ENCODE data around the gene CCNQ. TPM values are rescaled to one million over a fixed set of nuclear protein-coding genes. Genes with fewer than 3 reads are reported as not detected.

CCNQ gene
- total RNA-seq, 1 donor from 2014 or later, result 24.4 TPM

DNA sequence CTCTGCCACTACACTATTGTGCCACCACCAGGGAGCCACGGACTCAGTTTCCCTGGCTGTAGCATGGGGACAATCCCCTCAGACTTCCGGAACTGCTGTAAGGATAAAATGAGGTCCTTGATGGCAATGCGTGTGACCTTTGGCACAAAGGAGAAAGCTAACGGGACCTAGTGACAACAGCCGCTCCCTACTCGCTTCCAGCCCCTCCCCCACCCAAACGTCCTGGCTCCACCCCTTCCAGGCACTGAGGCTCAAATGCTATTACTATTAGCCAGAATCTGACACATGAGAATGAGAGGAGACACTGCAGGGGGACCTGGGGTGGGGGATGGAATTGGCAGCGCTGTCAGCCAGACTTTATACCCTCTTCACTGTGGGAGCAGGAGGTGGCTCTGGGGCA is 42.7 kb upstream of the CCNQ start:
- no peak for DNase-seq (ENCODE audit: low read depth, low spot score)
- no peaks in the 10 kb centered on the region for H3K36me3 Mint-ChIP-seq (ENCODE audit: low read depth)
- TF ChIP-seq, protein P1, sequence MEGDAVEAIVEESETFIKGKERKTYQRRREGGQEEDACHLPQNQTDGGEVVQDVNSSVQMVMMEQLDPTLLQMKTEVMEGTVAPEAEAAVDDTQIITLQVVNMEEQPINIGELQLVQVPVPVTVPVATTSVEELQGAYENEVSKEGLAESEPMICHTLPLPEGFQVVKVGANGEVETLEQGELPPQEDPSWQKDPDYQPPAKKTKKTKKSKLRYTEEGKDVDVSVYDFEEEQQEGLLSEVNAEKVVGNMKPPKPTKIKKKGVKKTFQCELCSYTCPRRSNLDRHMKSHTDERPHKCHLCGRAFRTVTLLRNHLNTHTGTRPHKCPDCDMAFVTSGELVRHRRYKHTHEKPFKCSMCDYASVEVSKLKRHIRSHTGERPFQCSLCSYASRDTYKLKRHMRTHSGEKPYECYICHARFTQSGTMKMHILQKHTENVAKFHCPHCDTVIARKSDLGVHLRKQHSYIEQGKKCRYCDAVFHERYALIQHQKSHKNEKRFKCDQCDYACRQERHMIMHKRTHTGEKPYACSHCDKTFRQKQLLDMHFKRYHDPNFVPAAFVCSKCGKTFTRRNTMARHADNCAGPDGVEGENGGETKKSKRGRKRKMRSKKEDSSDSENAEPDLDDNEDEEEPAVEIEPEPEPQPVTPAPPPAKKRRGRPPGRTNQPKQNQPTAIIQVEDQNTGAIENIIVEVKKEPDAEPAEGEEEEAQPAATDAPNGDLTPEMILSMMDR (conservative IDR thresholded peaks at IDR 0.05), result no peak
- peak overlapping the region; percentile 48 for H3K4me3 Mint-ChIP-seq
- peaks cover 48% of the 10 kb centered on the region for H3K27me3 Mint-ChIP-seq (ENCODE audit: low read depth)
- H3K9me3 Mint-ChIP-seq, result no peaks in the 10 kb centered on the region
- no peak overlapping the region for H3K27ac Mint-ChIP-seq (ENCODE audit: unreplicated experiment)
- H3K4me1 Mint-ChIP-seq, result peaks cover 5% of the 10 kb centered on the region

DNA sequence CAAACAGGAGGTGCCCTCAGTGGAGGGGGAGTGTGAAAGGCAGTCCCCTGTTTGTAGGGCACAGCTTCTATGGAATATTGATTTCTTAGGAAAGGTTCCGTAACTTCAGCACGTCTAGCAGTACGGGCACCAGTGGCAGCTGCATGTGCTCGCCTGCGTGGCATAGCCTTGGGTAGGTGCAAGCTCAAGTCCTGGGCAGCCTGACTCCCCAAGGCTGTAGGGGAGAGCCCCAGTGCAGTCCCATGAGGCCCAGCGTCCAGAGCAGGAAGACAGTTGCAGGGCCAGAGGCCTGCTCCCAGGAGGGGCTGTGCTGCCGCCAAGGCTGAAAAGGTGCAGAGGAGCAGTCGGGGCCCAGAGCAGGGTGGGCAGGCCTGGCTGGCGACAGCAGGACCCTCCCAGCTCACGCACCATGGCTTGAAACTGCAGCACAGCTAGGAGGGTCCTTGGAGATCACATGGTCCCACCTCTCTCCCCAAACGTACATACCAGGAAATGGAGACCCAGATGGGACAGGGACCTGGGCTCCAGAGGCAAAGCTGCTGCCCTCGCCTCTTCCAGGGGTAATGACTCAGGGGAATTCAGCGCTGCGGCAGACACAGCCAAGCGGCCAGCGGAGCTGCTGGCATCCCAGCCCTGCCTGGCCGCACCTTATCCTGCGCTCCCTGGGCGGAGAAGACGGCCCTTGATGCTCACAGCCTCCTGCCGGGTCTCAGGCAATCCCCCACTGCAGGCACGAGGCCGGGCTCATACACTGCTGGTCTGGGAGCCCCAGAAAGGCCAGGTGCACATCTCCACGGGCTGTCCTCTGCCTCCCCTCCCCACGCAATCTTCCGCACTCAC is 42.0 kb upstream of the CCNQ start:
- no peaks in the 10 kb centered on the region for H3K36me3 Mint-ChIP-seq (ENCODE audit: low read depth)
- H3K27me3 Mint-ChIP-seq (ENCODE audit: low read depth), result peaks cover 43% of the 10 kb centered on the region
- peaks cover 5% of the 10 kb centered on the region for H3K4me1 Mint-ChIP-seq
- DNase-seq (ENCODE audit: low read depth, low spot score), result no peak
- H3K4me3 Mint-ChIP-seq, result peak overlapping the region; percentile 34
- H3K27ac Mint-ChIP-seq (ENCODE audit: unreplicated experiment), result no peak overlapping the region
- H3K9me3 Mint-ChIP-seq, result no peaks in the 10 kb centered on the region
- TF ChIP-seq, protein P1 (conservative IDR thresholded peaks at IDR 0.05), result no peak

DNA sequence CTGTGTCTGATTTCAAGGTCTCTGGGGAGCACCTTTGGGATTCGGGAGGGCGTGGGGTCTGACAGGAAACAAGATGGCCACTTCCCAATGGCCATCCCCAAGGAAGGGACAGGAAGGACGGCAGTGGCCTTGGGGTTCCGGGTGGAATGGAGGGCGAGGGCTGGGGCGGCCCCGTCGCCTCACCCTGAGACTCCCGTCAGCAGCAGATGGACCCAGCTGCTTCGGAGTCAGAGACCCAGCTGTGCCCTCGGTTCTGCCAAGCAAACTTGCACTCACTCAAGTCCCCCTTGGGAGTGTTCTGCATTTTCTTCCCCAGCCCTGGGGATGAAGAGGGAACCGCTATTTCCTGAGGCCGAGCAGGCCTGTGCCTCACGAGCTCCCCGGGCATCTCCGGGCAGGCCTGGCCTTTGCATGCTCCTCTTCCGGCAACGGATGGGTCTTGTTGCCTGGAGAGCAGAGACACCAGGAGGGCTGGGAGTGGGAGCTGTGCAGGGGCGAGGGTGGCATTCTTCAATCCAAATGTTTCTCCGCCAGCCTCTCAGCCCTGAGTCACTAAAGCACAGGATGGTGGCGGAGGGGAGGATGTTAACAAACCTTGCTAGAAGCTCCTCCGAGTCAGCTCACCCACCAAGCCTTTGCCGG is 41.2 kb upstream of the CCNQ start:
- H3K27me3 Mint-ChIP-seq (ENCODE audit: low read depth), result peaks cover 35% of the 10 kb centered on the region
- H3K4me1 Mint-ChIP-seq, result peaks cover 5% of the 10 kb centered on the region

DNA sequence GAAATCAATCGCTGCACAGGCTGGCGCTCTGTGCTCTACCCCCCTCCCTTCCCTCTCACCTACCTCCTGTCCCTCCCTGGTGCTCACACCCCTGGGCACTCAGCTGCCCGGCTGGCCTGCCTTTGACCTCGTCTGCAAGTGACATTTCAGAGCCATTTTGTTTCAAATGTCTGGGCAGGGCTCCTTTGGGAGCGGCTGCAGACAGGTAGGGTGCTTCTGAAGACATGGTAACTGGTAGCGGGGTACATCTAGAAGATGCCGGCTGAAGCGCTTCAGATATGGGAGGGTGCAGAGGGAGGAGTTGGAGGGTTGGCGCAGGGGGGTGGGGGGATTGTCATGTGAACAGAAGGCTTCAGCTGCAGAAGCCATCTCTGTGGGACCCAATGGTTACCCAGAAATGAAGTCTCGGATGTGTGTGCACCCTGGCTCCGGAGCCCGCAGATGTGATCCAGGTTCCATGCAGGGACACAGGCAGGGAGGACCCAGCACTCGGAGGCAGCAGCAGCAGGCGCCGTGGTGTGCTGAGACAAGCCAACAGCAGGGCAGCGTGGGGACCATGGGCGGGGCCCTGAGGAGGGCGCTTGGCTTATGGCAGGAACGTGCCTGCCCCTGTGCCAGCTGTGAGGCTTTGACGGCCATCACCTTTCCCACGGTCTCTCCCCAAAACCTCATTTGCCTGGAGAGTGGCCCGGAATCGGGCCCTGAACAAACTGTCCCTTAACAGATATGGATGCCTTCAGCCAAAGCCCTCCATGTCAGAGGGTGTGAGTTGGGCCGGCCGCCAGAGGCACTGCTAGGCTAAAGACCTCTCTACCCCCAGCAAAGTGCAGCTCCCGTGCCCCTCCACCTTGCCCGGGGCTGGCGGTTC is 40.5 kb upstream of the CCNQ start:
- Mint-ChIP-seq H3K27me3 (ENCODE audit: low read depth) (peaks cover 27% of the 10 kb centered on the region), H3K4me3 (no peak overlapping the region), H3K27ac (ENCODE audit: unreplicated experiment) (no peak overlapping the region), H3K4me1 (peaks cover 5% of the 10 kb centered on the region), H3K36me3 (ENCODE audit: low read depth) (no peaks in the 10 kb centered on the region), H3K9me3 (no peaks in the 10 kb centered on the region)
- no peak for DNase-seq (ENCODE audit: low read depth, low spot score)
- TF ChIP-seq, protein P1 (conservative IDR thresholded peaks at IDR 0.05), result no peak

More for the DNA sequence above, 41.2 kb upstream of the CCNQ start:
- H3K36me3 Mint-ChIP-seq (ENCODE audit: low read depth), result no peaks in the 10 kb centered on the region
- TF ChIP-seq, protein P1 (conservative IDR thresholded peaks at IDR 0.05), result no peak
- H3K27ac Mint-ChIP-seq (ENCODE audit: unreplicated experiment), result no peak overlapping the region
- H3K9me3 Mint-ChIP-seq, result no peaks in the 10 kb centered on the region
- no peak overlapping the region for H3K4me3 Mint-ChIP-seq
- DNase-seq (ENCODE audit: low read depth, low spot score), result no peak

DNA sequence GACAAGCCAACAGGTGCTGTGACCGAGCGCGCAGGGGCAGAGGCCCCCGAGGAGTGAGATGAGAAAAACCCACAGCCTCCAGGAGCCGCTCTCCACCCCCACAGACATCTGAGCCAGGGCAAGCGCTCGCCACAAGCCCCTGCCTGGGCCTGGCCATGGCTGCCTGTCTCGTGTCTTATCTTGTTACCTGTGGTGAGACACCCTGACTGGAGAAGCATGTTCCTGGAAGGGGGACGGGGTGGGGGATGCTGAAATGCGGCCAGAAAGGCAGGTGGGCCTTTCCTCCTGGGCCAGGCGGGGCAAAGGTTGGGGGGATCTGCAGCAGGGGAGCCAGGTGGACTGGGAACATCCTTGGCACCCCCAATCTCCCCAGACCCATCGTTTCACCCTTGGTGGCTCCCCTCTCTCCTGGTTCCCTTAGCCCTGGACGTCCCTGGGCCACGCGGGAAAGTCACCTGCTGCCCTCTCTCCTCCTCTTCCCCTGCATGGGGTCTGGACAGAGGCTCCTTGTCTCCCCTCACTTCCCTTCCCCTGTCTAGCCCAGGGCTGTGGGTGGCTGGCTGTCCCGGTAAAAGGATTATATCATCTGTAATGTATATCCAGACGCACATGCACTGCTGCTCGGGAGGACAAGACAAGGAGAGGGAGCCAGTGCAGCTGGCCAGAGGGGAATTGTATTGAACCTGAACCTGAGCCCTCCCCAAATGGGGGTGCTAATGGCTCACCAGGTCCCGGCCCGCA is 39.7 kb upstream of the CCNQ start:
- H3K4me3 Mint-ChIP-seq, result no peak overlapping the region
- no peaks in the 10 kb centered on the region for H3K9me3 Mint-ChIP-seq
- H3K27ac Mint-ChIP-seq (ENCODE audit: unreplicated experiment), result no peak overlapping the region
- peaks cover 22% of the 10 kb centered on the region for H3K27me3 Mint-ChIP-seq (ENCODE audit: low read depth)
- DNase-seq (ENCODE audit: low read depth, low spot score), result no peak
- TF ChIP-seq, protein P1 (conservative IDR thresholded peaks at IDR 0.05), result no peak
- no peaks in the 10 kb centered on the region for H3K36me3 Mint-ChIP-seq (ENCODE audit: low read depth)
- peaks cover 5% of the 10 kb centered on the region for H3K4me1 Mint-ChIP-seq
